Skeletal muscle tissue (tissue), 4 donors: Measurements from ENCODE around the gene TMPRSS5. TPM values are rescaled to one million over a fixed set of nuclear protein-coding genes. Genes with fewer than 3 reads are reported as not detected.
A peak's percentile ranks its signal among the peaks of the same experiment; 100 is the strongest.
"Not testable (repeated sequence)": the region's sequence is repeated elsewhere in the genome, so short reads cannot be mapped to it uniquely, and the experiment has no call there.

ENCODE experiments used
- H3K27ac ChIP-seq: one replicate; pipeline ENCODE4 v1.7.0; 2013; ENCODE audit warnings: mild to moderate bottlenecking, low read depth, low read length, inconsistent platforms
- H3K27me3 ChIP-seq, 3 donors: one replicate each; pipeline ENCODE4 v1.7.0; 2013; ENCODE audit warnings: low read length in 3 of 3; ENCODE audit not compliant: control insufficient read depth in 3 of 3, insufficient read depth in 3 of 3
- H3K36me3 ChIP-seq, 3 donors: one replicate each; pipeline ENCODE4 v1.7.0; 2013; ENCODE audit warnings: low read length in 3 of 3; ENCODE audit not compliant: control insufficient read depth in 3 of 3, insufficient read depth in 3 of 3
- H3K4me1 ChIP-seq, 3 donors: one replicate each; pipeline ENCODE4 v1.7.0; 2013; ENCODE audit warnings: low read length in 3 of 3, mild to moderate bottlenecking in 3 of 3; ENCODE audit not compliant: control insufficient read depth in 3 of 3, insufficient read depth in 3 of 3
- H3K4me3 ChIP-seq, 3 donors: one replicate each; pipeline ENCODE4 v1.7.0; 2013; ENCODE audit warnings: low read length in 3 of 3
- H3K9ac ChIP-seq, 3 donors: one replicate each; pipeline ENCODE4 v1.7.0; 2013; ENCODE audit warnings: low read length in 3 of 3, mild to moderate bottlenecking in 3 of 3, moderate library complexity in 2 of 3, low read depth in 1 of 3
- H3K9me3 ChIP-seq, 3 donors: one replicate each; pipeline ENCODE4 v1.7.0; 2013; ENCODE audit warnings: low read length in 3 of 3; ENCODE audit not compliant: control insufficient read depth in 3 of 3
- total RNA-seq: library from RNA; depleted of rRNA; stranded (reverse); fragments of >200 nt; gene quantifications from one replicate; pipeline ENCODE4 v1.2.3, GENCODE V29; 2014
- donor health status: Osteomylitis.

Gene TMPRSS5
- total RNA-seq, 1 donor from 2014 or later = 2.1 TPM

DNA sequence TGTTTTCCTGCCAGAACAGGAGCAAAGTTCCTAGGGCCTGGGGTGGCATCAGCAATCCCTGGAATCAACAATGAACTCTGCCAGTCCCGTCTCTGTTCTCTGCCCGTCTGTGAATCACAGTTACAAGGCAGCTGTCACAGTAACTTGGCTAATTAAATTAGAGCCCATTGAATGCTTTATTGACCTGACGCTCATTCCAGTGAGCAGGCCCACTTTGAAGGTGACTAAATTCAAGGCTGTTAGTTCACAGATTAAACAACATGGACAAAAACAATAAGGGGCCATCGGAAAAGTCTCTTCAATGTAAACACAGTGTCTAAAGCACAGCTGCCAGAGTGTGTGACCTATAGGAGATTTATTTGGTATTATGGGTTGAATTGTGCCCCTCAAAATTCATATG, 17.7 kb upstream of the TMPRSS5 start:
- Histone ChIP-seq H3K27ac (no peak overlapping the region), H3K4me3 (no peak overlapping the region), H3K27me3 (no peaks in the 10 kb centered on the region), H3K36me3 (peaks cover 0 to 12% (median 5%) of the 10 kb centered on the region in 3 donors), H3K9ac (no peak overlapping the region), H3K4me1 (peaks cover 9 to 33% (median 21%) of the 10 kb centered on the region in 3 donors), H3K9me3 (no peaks in the 10 kb centered on the region)

DNA sequence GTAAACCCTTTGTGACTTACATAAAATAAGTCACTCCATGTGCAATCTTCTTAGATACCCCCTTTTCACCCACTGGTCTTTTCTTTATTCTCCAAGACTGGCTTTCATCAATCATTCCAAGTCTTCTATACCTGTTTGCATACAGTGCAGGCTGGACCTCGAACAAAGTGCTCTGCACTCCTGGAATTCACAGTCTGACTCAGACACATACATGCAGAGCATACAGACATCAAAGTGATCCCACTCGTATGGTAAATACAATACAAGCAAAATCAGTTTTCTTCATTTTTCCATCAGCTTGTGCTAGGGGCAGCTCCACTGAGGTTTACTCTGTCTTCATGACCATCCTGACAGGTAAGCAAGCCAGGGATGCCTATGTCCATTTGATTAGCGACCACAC, 16.8 kb upstream of the TMPRSS5 start:
- Histone ChIP-seq H3K4me3 (no peak overlapping the region), H3K27me3 (no peaks in the 10 kb centered on the region), H3K9ac (no peak overlapping the region), H3K9me3 (no peaks in the 10 kb centered on the region), H3K4me1 (peaks cover 9 to 33% (median 21%) of the 10 kb centered on the region in 3 donors), H3K27ac (no peak overlapping the region), H3K36me3 (peaks cover 0 to 12% (median 5%) of the 10 kb centered on the region in 3 donors)

DNA sequence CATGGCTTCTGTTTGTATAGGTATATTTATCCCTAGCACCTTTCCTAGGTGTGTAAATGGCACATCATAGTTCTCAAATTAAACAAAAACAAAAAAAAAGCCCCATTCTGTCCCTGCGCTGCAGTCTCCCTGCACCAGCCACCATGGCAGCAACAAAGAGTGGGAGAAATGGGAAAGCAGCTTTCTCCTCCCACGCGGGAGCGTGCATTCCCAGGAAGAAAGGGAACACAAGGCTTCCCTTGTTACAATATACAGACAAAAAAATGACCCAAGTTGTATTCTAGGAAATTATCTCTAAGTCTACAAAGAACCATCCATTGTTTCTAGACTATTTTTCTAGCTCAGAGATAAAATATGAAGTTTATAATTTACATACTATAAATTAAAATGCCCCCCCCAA, 16.1 kb upstream of the TMPRSS5 start:
- Histone ChIP-seq H3K27ac (no peak overlapping the region), H3K9me3 (no peaks in the 10 kb centered on the region), H3K36me3 (peaks cover 0 to 12% (median 5%) of the 10 kb centered on the region in 3 donors), H3K4me1 (peaks cover 9 to 33% (median 21%) of the 10 kb centered on the region in 3 donors), H3K27me3 (no peaks in the 10 kb centered on the region), H3K9ac (no peak overlapping the region), H3K4me3 (no peak overlapping the region)

DNA sequence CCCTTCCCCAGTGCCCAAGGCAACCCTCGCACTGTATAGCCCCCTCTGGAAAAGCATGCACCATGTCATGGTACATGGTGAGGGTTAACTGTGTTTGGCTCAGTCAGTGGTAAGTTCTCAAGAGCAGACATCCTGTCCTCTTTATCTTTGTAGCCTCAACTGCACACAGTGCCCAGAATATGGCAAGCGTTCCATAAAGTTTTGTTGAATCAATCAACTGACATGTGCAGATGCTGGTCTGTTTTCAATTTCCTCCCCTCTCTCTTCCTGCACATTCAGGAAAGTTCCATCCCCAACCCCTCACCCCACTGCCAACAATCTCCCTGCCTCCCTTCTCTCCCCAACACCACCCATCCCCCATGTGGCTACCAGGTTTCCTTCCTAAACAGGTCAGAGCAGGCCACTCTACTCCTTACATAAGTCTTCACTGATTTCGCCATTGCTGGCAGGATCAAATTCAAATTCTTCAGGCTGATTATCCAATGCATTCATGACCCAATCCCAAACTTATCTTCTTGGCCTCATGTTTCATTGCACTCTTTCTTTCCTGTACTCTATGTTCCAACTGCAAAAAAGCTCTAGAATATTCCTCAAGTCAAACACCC, 15.5 kb upstream of the TMPRSS5 start:
- H3K4me3 ChIP-seq = peak overlapping the region in 1 of 3 donors; percentile 23
- H3K36me3 ChIP-seq = peaks cover 0 to 12% (median 8%) of the 10 kb centered on the region in 3 donors
- H3K27me3 ChIP-seq = no peaks in the 10 kb centered on the region
- no peaks in the 10 kb centered on the region for H3K9me3 ChIP-seq
- peaks cover 9 to 33% (median 21%) of the 10 kb centered on the region in 3 donors for H3K4me1 ChIP-seq
- no peak overlapping the region for H3K27ac ChIP-seq
- no peak overlapping the region for H3K9ac ChIP-seq

DNA sequence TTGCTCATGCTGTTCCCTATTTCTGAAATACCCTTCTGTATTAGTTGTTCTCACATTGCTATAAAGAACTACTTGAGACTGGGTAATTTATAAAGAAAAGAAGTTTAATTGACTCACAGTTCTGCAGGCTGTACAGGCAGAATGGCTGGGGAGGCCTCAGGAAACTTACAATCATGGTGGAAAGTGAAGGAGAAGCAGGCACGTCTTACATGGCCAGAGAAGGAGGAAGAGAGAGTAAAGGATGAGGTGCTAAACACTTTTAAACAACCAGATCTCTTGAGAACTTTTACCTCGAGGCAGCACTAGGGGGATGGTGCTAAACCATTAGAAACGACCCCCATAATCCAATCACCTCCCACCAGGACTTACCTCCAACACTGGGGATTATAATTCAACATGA, 14.4 kb upstream of the TMPRSS5 start:
- H3K9ac ChIP-seq, H3K4me3 ChIP-seq, H3K27ac ChIP-seq, H3K9me3 ChIP-seq, H3K27me3 ChIP-seq: not testable (repeated sequence)
- Histone ChIP-seq H3K36me3 (peaks cover 0 to 18% (median 9%) of the 10 kb centered on the region in 3 donors), H3K4me1 (peaks cover 9 to 36% (median 21%) of the 10 kb centered on the region in 3 donors)

DNA sequence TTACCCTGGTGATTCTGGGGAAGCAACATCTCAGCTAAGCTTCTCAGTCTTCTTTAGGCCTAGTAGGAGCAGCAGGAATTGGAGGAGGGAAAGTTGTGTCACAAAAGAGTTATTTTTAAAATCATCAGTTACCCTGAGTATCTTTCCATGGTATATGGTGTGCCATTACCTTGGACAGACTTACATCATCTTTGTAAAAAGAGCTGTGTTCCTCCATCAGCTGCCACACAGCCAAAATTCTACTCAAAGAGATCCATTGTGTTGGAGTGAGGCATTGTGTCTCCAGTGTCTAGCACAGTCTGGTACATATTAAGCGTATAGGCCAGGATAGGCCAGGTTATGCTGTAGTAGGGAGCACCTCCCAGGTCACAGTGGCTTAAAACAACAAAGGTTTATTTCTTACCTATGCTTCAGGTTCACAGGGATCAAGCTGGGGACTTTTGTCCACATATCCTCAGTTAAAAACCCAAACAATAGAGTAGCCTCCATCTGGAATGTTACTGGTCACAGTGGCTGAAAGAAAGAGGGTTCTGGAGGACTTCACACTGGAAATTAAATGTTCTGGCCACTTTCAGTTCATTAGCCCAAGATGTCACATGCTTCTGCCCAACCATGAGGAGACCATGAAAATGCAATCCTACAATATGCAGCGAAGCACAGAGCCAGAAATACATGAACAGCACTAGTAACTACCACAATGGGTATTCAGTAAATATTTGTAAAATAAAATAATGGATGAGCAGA, 9.9 kb upstream of the TMPRSS5 start:
- H3K4me1 ChIP-seq = peaks cover 0 to 9% (median 8%) of the 10 kb centered on the region in 3 donors
- H3K9me3 ChIP-seq = no peaks in the 10 kb centered on the region
- no peak overlapping the region for H3K9ac ChIP-seq
- peaks cover 0 to 27% (median 9%) of the 10 kb centered on the region in 3 donors for H3K36me3 ChIP-seq
- H3K27me3 ChIP-seq = no peaks in the 10 kb centered on the region
- H3K4me3 ChIP-seq = no peak overlapping the region
- no peak overlapping the region for H3K27ac ChIP-seq

DNA sequence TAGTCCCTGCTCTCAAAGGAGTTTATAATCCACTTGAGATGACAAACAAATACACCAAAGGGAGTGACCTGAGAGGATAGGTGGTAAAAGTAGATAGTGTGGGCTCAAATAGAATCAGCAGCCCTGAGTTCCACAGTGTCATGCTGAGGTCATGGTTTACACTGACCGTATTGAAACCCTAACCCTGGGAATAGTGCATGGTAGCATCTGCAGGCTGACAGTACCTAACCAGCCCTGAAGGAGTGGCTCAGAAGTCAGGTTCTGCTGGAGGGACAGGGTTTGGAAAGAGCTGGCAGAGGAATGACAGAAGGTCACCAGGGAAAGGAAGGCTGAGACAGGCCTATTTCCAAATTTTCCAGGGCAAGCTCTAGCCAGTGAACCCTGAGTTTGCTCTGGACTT, 9.2 kb upstream of the TMPRSS5 start:
- Histone ChIP-seq H3K9me3 (no peaks in the 10 kb centered on the region), H3K27me3 (no peaks in the 10 kb centered on the region)

DNA sequence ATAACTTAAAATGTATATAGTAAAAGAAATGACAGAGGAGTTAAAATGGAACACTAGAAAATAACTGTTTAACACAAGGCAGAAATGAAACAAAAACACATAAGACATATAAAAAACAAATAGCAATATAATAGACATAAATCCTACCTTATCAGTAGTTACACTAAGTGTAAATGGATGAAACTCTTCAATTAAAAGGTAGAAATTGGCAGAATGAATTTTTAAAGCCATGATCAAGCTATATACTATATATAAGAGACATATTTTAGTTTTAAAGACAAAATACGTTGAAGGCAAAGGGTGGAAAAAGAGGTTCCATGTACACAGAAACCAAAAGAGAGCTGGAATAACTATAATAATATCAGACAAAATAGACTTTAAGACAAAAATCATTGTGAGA, 4.9 kb upstream of the TMPRSS5 start:
- no peak overlapping the region for H3K27ac ChIP-seq
- no peaks in the 10 kb centered on the region for H3K27me3 ChIP-seq
- no peaks in the 10 kb centered on the region for H3K9me3 ChIP-seq
- peaks cover 3 to 14% (median 7%) of the 10 kb centered on the region in 3 donors for H3K36me3 ChIP-seq
- peaks cover 0 to 7% (median 6%) of the 10 kb centered on the region in 3 donors for H3K4me1 ChIP-seq
- no peak overlapping the region for H3K4me3 ChIP-seq
- H3K9ac ChIP-seq = no peak overlapping the region

More for the DNA sequence above, 9.2 kb upstream of the TMPRSS5 start:
- H3K4me3 ChIP-seq = no peak overlapping the region
- no peak overlapping the region for H3K9ac ChIP-seq
- peaks cover 0 to 23% (median 9%) of the 10 kb centered on the region in 3 donors for H3K36me3 ChIP-seq
- peaks cover 0 to 8% (median 6%) of the 10 kb centered on the region in 3 donors for H3K4me1 ChIP-seq
- H3K27ac ChIP-seq = no peak overlapping the region

DNA sequence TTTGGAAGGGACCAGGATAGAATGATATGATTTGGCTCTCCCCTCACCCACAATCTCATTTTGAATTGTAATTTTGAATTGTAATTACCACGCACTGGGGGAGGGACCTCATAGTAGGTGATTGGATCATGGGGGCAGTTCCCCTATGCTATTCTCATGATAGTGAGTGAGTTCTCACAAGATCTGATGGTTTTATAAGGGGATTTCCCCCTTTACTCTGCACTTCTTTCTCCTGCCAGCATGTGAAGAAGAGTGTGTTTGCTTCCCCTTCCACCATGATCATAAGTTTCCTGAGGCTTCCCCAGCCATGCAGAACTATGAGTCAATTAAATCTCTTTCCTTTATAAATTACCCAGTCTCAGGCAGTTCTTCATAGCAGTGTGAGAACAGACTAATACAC, 2.6 kb downstream of the TMPRSS5 start:
- H3K9ac ChIP-seq, H3K36me3 ChIP-seq, H3K4me1 ChIP-seq, H3K27me3 ChIP-seq, H3K27ac ChIP-seq, H3K4me3 ChIP-seq, H3K9me3 ChIP-seq: not testable (repeated sequence)

DNA sequence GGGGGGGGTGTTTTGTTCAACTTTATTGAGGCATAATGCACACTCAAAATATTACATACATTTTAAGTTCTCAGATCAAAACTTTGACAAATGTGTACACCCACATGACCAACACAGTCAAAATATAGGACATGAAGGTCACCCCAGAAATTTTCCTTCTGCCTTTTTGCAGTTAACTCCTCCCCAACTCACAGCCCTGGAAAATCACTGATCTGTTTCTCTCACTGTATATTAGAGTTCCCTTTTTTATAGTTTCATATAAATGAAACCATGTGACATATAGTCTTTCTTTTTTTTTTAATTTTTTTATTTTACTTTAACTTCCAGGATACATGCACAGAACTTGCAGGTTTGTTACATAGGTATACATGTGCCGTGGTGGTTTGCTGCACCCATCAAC, 4.6 kb downstream of the TMPRSS5 start:
- H3K9ac ChIP-seq = no peak overlapping the region
- H3K4me1 ChIP-seq = no peaks in the 10 kb centered on the region
- H3K27me3 ChIP-seq = no peaks in the 10 kb centered on the region
- H3K36me3 ChIP-seq = peaks cover 6 to 11% (median 8%) of the 10 kb centered on the region in 3 donors
- H3K9me3 ChIP-seq = no peaks in the 10 kb centered on the region
- H3K27ac ChIP-seq = no peak overlapping the region
- H3K4me3 ChIP-seq = no peak overlapping the region
